ENCODE results near the gene SPRR2B.

SPRR2B gene

GRCh38 chr1:153040950-153041631, 30.3 kb downstream of the SPRR2B start, which contains the start of gene SPRR2D:
TSS of gene SPRR2D (minus strand) at chr1:153041120. CDS start at chr1:153040346, 774 bp downstream.
- no peak within 1 kb of the TSS for H3K4me3 ChIP-seq (ENCODE audit: low read depth, low read length)
- DNase-seq (ENCODE audit: low read depth, low spot score), result no peak
- TF ChIP-seq CTCF (IDR thresholded peaks at IDR 0.05; ENCODE audit: insufficient read depth, low read length, missing control alignments), result no peak
- ChIA-PET CTCF (no interaction called here), POLR2A (no interaction called here)

- H3K4me3 ChIP-seq (ENCODE audit: low read depth, low read length), result no peak overlapping the region
- TF ChIP-seq CTCF (IDR thresholded peaks at IDR 0.05; ENCODE audit: insufficient read depth, low read length, missing control alignments), result no peak
- ChIA-PET CTCF (no interaction called here), POLR2A (no interaction called here)
- no peak for DNase-seq (ENCODE audit: low read depth, low spot score)
These were observed 36.2 kb downstream of the SPRR2B start for GRCh38 chr1:153035211-153035610.

- no peak overlapping the region for H3K4me3 ChIP-seq (ENCODE audit: low read depth, low read length)
- peak; percentile 28 for DNase-seq (ENCODE audit: low read depth, low spot score)
- ChIA-PET CTCF (interaction anchor here (0.9 kb wide), 1 partner anchor 162 kb away, joined by 3 read pairs; no protein-coding TSS in a partner anchor), POLR2A (no interaction called here)
- TF ChIP-seq CTCF (IDR thresholded peaks at IDR 0.05; ENCODE audit: insufficient read depth, low read length, missing control alignments), result peak; percentile 26
These were observed 38.6 kb downstream of the SPRR2B start for GRCh38 chr1:153032677-153033308.

- no peak overlapping the region for H3K4me3 ChIP-seq (ENCODE audit: low read depth, low read length)
- ChIA-PET POLR2A (no interaction called here), CTCF (interaction anchor here (0.9 kb wide), 1 partner anchor 162 kb away, joined by 3 read pairs; no protein-coding TSS in a partner anchor)
- DNase-seq (ENCODE audit: low read depth, low spot score), result no peak
- TF ChIP-seq CTCF (IDR thresholded peaks at IDR 0.05; ENCODE audit: insufficient read depth, low read length, missing control alignments), result no peak
These were observed 39.3 kb downstream of the SPRR2B start for GRCh38 chr1:153032073-153032472.

GRCh38 chr1:153030895-153031294, 40.5 kb downstream of the SPRR2B start, which contains the start of gene SPRR1B:
TSS of gene SPRR1B (plus strand) at chr1:153031203. CDS start at chr1:153032346, 1,143 bp downstream.
- ChIA-PET POLR2A (no interaction called here), CTCF (no interaction called here)
- DNase-seq (ENCODE audit: low read depth, low spot score), result no peak
- TF ChIP-seq CTCF (IDR thresholded peaks at IDR 0.05; ENCODE audit: insufficient read depth, low read length, missing control alignments), result no peak
- no peak within 1 kb of the TSS for H3K4me3 ChIP-seq (ENCODE audit: low read depth, low read length)

GRCh38 chr1:153028766-153029165, 42.6 kb downstream of the SPRR2B start:
- CTCF ChIA-PET, result no interaction called here
- DNase-seq (ENCODE audit: low read depth, low spot score), result no peak
- POLR2A ChIA-PET, result no interaction called here
- H3K4me3 ChIP-seq (ENCODE audit: low read depth, low read length), result no peak overlapping the region
- TF ChIP-seq CTCF (IDR thresholded peaks at IDR 0.05; ENCODE audit: insufficient read depth, low read length, missing control alignments), result no peak
